Glutamatergic neuron (in vitro differentiated cells): ENCODE data around the gene ARMH1. TPM values are rescaled to one million over a fixed set of nuclear protein-coding genes. Genes with fewer than 3 reads are reported as not detected.

Experiments used
- DNase-seq: peaks from one replicate; pipeline ENCODE4 v3.0.0; 2022
- H3K27ac Mint-ChIP-seq: one replicate; pipeline ENCODE4 v1.8.0; 2020; ENCODE audit warnings: mild to moderate bottlenecking, mixed read lengths, inconsistent platforms; ENCODE audit not compliant: unreplicated experiment
- H3K27me3 Mint-ChIP-seq: one replicate; pipeline ENCODE4 v1.8.0; 2020; ENCODE audit warnings: mild to moderate bottlenecking, moderate library complexity, mixed read lengths, inconsistent platforms; ENCODE audit not compliant: unreplicated experiment
- H3K36me3 Mint-ChIP-seq: one replicate; pipeline ENCODE4 v1.8.0; 2020; ENCODE audit warnings: mild to moderate bottlenecking, mixed read lengths, inconsistent platforms; ENCODE audit not compliant: unreplicated experiment
- H3K4me1 Mint-ChIP-seq: one replicate; pipeline ENCODE4 v1.8.0; 2020; ENCODE audit warnings: mild to moderate bottlenecking, low read depth, mixed read lengths, inconsistent platforms; ENCODE audit not compliant: unreplicated experiment
- H3K4me3 Mint-ChIP-seq: one replicate; pipeline ENCODE4 v1.8.0; 2020; ENCODE audit warnings: mild to moderate bottlenecking, mixed read lengths, inconsistent platforms; ENCODE audit not compliant: unreplicated experiment
- H3K9me3 Mint-ChIP-seq: one replicate; pipeline ENCODE4 v1.8.0; 2020; ENCODE audit warnings: mild to moderate bottlenecking, moderate library complexity, mixed read lengths, inconsistent platforms; ENCODE audit not compliant: unreplicated experiment
- long read RNA-seq: library from polyadenylated mRNA; unstranded; transcript quantifications from one replicate; pipeline ENCODE4 v2.0.0, GENCODE V29; 2020; ENCODE audit not compliant: unreplicated experiment
- total RNA-seq: library from RNA; stranded (reverse); fragmentation: NEBNext Ultra II Directional; extraction: Animal tissue kit (Norgen Biotek cat#: 25700); gene quantifications from one replicate; pipeline ENCODE4 v1.2.1, GENCODE V29; 2021; ENCODE audit not compliant: unreplicated experiment
- TF ChIP-seq, protein P1 (sequence below): fragments of 200-600 bp; sonication (generic); IDR thresholded peaks from one replicate; pipeline ENCODE4 v1.5.0; 2021; ENCODE audit not compliant: partially characterized antibody, unreplicated experiment

ARMH1 gene
- total RNA-seq = 4.9 TPM
- long read RNA-seq = 0 reads

GRCh38 chr1:44674113-44675000 lies at the start of gene ARMH1, which contains the start of gene TMEM53:
ARMH1 (plus strand) TSS chr1:44674714; CDS start chr1:44689698, 14,984 bp downstream.
TMEM53 (minus strand) TSS chr1:44674481; CDS start chr1:44674391, 90 bp downstream.
- H3K36me3 Mint-ChIP-seq = no peaks in the 10 kb centered on the region
- peak; percentile 98 for DNase-seq
- peaks cover 2% of the 10 kb centered on the region for H3K27me3 Mint-ChIP-seq
- TF ChIP-seq, protein P1, sequence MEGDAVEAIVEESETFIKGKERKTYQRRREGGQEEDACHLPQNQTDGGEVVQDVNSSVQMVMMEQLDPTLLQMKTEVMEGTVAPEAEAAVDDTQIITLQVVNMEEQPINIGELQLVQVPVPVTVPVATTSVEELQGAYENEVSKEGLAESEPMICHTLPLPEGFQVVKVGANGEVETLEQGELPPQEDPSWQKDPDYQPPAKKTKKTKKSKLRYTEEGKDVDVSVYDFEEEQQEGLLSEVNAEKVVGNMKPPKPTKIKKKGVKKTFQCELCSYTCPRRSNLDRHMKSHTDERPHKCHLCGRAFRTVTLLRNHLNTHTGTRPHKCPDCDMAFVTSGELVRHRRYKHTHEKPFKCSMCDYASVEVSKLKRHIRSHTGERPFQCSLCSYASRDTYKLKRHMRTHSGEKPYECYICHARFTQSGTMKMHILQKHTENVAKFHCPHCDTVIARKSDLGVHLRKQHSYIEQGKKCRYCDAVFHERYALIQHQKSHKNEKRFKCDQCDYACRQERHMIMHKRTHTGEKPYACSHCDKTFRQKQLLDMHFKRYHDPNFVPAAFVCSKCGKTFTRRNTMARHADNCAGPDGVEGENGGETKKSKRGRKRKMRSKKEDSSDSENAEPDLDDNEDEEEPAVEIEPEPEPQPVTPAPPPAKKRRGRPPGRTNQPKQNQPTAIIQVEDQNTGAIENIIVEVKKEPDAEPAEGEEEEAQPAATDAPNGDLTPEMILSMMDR = no peak
- H3K4me3 Mint-ChIP-seq = peak within 1 kb of the TSS; percentile 93
- H3K4me1 Mint-ChIP-seq = peaks cover 14% of the 10 kb centered on the region
- H3K9me3 Mint-ChIP-seq = no peaks in the 10 kb centered on the region
- H3K27ac Mint-ChIP-seq = peak within 1 kb of the TSS; percentile 93

DNA sequence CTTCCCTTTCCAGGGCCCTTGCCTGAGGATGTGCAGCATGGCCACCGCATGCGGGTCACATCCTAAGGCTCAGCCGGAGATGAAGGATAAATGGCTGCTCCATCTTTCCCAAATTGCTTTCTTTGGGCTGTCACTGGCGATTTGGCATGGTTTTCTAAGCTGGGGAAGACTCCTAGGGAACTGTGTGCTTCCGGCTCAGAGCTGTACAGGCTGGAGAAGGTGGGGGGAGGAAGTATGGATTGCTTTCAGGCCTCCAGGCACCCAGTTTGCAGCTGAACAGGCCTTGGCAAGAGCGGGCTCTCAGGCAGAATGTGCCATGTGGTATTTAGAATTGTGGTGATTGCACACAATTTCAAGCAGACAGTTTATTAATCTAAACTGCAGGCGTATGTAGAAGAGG lies 49.2 kb upstream of the ARMH1 start:
- TF ChIP-seq, protein P1 = no peak
- H3K36me3 Mint-ChIP-seq = no peaks in the 10 kb centered on the region
- peaks cover 31% of the 10 kb centered on the region for H3K4me1 Mint-ChIP-seq
- no peak for DNase-seq
- peaks cover 13% of the 10 kb centered on the region for H3K27me3 Mint-ChIP-seq
- H3K9me3 Mint-ChIP-seq = peaks cover 4% of the 10 kb centered on the region
- no peak overlapping the region for H3K27ac Mint-ChIP-seq
- H3K4me3 Mint-ChIP-seq = no peak overlapping the region

DNA sequence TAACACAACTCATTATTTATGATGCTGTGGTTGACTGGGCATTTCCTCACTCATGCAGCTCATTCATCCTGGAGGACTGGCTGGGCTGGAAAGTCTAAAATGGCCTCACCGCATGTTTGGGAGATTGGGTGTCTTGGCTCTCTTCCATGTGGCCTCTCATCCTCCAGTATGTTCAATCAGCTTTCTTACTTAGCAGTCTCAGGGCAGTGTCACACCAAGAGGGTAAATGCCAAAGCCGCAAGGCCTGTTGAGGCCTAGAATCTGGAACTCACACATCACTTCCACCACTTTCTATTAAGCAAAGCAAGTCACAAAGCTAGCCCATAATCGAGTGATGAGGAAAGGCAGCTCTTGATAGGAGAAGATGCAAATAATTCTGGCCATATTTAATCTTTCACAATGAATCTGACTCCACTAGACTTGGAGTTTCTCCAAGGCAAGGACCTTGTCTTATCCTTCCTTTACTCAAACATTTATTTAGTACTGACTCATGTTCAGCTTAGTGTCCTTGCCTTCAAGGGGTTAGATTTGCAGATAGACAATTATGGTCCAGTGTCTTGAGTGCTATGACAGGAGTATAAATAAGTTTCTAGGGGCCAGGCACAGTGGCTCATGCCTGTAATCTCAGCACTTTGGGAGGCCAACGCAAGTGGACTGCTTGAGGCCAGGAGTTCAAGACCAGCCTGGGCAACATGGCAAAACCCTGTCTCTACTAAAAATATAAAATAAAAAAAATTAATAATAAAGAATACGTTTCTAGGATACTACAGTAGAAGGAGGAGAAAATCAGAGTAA lies 45.4 kb upstream of the ARMH1 start:
- peaks cover 31% of the 10 kb centered on the region for H3K4me1 Mint-ChIP-seq
- TF ChIP-seq, protein P1 = no peak
- DNase-seq = no peak
- H3K27ac Mint-ChIP-seq = no peak overlapping the region
- no peak overlapping the region for H3K4me3 Mint-ChIP-seq
- peaks cover 16% of the 10 kb centered on the region for H3K9me3 Mint-ChIP-seq
- H3K36me3 Mint-ChIP-seq = no peaks in the 10 kb centered on the region
- H3K27me3 Mint-ChIP-seq = peaks cover 3% of the 10 kb centered on the region

DNA sequence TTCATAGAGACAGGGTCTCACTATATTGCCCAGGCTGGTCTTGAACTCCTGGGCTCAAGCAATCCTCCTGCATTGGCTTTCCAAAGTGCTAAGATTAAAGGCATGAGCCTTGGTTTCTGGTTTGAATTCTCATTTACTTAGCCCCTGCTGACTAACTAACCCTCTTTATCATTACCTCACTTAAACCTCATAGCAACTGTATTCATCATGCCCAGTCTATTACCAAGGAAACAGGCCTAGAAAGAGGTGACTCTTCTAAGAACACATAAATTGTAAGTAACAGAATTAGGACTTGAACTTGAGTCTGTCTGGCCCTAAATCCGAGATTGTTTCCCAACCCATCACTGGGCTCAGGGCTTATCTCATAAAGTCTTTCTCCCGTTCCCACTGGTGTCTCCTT lies 44.4 kb upstream of the ARMH1 start:
- H3K4me1 Mint-ChIP-seq = peaks cover 39% of the 10 kb centered on the region
- TF ChIP-seq, protein P1 = no peak
- H3K27ac Mint-ChIP-seq = peak overlapping the region; percentile 92
- DNase-seq = no peak
- peak overlapping the region; percentile 73 for H3K4me3 Mint-ChIP-seq
- H3K9me3 Mint-ChIP-seq = peaks cover 19% of the 10 kb centered on the region
- peaks cover 9% of the 10 kb centered on the region for H3K27me3 Mint-ChIP-seq
- no peaks in the 10 kb centered on the region for H3K36me3 Mint-ChIP-seq
